GM23248 (cell line): Measurements from ENCODE around the gene SNTG2. TPM values are rescaled to one million over a fixed set of nuclear protein-coding genes. Genes with fewer than 3 reads are reported as not detected.
"Not testable (repeated sequence)": the region's sequence is repeated elsewhere in the genome, so short reads cannot be mapped to it uniquely, and the experiment has no call there.

Experiments used
- DNase-seq: peaks from one replicate; pipeline ENCODE4 v3.0.0-alpha.2; 2015
- H2AFZ ChIP-seq: fragments of 200-600 bp; sonication (generic); 2 replicates; pipeline ENCODE4 v1.6.1; 2016; ENCODE audit warnings: antibody characterized with exemption
- H3F3A ChIP-seq: fragments of 200-600 bp; sonication (generic); 2 replicates; pipeline ENCODE4 v1.6.1; 2016; ENCODE audit warnings: mild to moderate bottlenecking, antibody characterized with exemption, mixed run types; ENCODE audit not compliant: insufficient read depth
- H3K27ac ChIP-seq: fragments of 200-600 bp; sonication (generic); 2 replicates; pipeline ENCODE4 v1.5.1; 2016; ENCODE audit warnings: mild to moderate bottlenecking
- H3K27me3 ChIP-seq: fragments of 200-600 bp; sonication (generic); replicated peaks from 2 replicates; pipeline ENCODE4 v1.6.1; 2016; ENCODE audit warnings: mild to moderate bottlenecking; ENCODE audit not compliant: insufficient read depth
- H3K36me3 ChIP-seq: fragments of 200-600 bp; sonication (generic); 2 replicates; pipeline ENCODE4 v1.6.1; 2016; ENCODE audit warnings: low read depth, mild to moderate bottlenecking
- H3K4me1 ChIP-seq: fragments of 200-600 bp; sonication (generic); 2 replicates; pipeline ENCODE4 v1.6.1; 2016; ENCODE audit warnings: mild to moderate bottlenecking; ENCODE audit not compliant: insufficient read depth
- H3K4me2 ChIP-seq: fragments of 200-600 bp; sonication (generic); one replicate; pipeline ENCODE4 v1.6.1; 2016; ENCODE audit warnings: mild to moderate bottlenecking; ENCODE audit not compliant: unreplicated experiment
- H3K4me3 ChIP-seq: fragments of 200-600 bp; sonication (generic); 2 replicates; pipeline ENCODE4 v1.5.1; 2016; ENCODE audit warnings: mild to moderate bottlenecking
- H3K79me2 ChIP-seq: fragments of 200-600 bp; sonication (generic); 2 replicates; pipeline ENCODE4 v1.6.1; 2016; ENCODE audit warnings: mild to moderate bottlenecking; ENCODE audit not compliant: insufficient read depth
- H3K9ac ChIP-seq: fragments of 200-600 bp; sonication (generic); 2 replicates; pipeline ENCODE4 v1.6.1; 2016; ENCODE audit warnings: mild to moderate bottlenecking
- H3K9me2 ChIP-seq: fragments of 200-600 bp; sonication (generic); 2 replicates; pipeline ENCODE4 v1.6.1; 2016; ENCODE audit warnings: mixed run types, mild to moderate bottlenecking, moderate library complexity; ENCODE audit not compliant: insufficient read depth
- H3K9me3 ChIP-seq: fragments of 200-600 bp; sonication (generic); one replicate; pipeline ENCODE4 v1.6.1; 2017; ENCODE audit warnings: low read depth
- H4K20me1 ChIP-seq: fragments of 200-600 bp; sonication (generic); 2 replicates; pipeline ENCODE4 v1.6.0; 2016; ENCODE audit not compliant: insufficient read depth
- EZH2 ChIP-seq: fragments of 200-600 bp; sonication (generic); IDR thresholded peaks from 2 replicates; pipeline ENCODE4 v1.6.1; 2018; ENCODE audit warnings: antibody characterized with exemption, mild to moderate bottlenecking; ENCODE audit not compliant: insufficient read depth, poor library complexity, severe bottlenecking
- EZH2phosphoT487 ChIP-seq: fragments of 200-600 bp; sonication (generic); IDR thresholded peaks from 2 replicates; pipeline ENCODE4 v1.6.1; 2018; ENCODE audit warnings: antibody characterized with exemption, moderate library complexity, mild to moderate bottlenecking, low read depth; ENCODE audit not compliant: insufficient read depth
- WGBS, 2 experiments: methylation state at CpG; one replicate each; pipeline ENCODE4 v1.1.6; 2015 to 2017; ENCODE audit warnings: low lambda C conversion rate in 2 of 2, low coverage in 1 of 2; ENCODE audit errors: missing lambda C conversion rate in 2 of 2; 5-methylcytosine and 5-hydroxymethylcytosine counted together
- in situ Hi-C: fragments of 300-500 bp; cut with MboI; formaldehyde crosslinking; loops from 2 replicates; pipeline ENCODE4 v1.15.0; 2020
- polyA plus RNA-seq: library from polyadenylated mRNA; unstranded; fragments of >200 nt; fragmentation: Nextera tagmentation; extraction: Ambion mirVana; gene quantifications from 2 replicates; pipeline ENCODE4 v1.2.1, GENCODE V29; 2016
- total RNA-seq: library from RNA; depleted of rRNA; stranded (reverse); fragments of >200 nt; shearing (Covaris generic); gene quantifications from 2 replicates; pipeline ENCODE4 v1.2.3, GENCODE V29; 2014

The SNTG2 gene
- total and polyA plus RNA-seq, 2 experiments from 2014 or later = not detected

DNA sequence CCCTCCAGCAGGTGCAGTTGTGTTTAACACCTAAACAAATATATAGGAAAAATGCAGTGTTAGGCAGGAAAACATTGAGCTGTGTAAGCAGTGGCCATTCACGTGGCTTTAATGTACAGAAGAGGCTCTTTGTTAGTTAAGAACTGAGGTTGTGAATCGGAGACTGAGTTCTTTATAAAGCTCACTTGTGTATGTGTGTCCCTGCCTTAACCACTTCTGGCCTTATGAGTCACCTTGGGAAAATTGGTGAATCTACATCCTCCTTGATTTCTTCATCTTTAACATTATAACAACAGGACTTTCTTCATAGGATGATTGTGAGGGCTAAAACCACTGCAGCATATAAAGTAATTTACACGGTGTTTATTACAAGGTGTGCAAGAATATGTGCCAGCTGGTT lies 274.3 kb downstream of the SNTG2 start:
- no peaks in the 10 kb centered on the region for H3K36me3 ChIP-seq
- WGBS, 2 experiments = 39 to 40% methylated on average over 3 of the region's 3 CpGs
- no peak overlapping the region for H3K4me3 ChIP-seq
- no peaks in the 10 kb centered on the region for H3F3A ChIP-seq
- no peaks in the 10 kb centered on the region for H3K27me3 ChIP-seq
- H3K9ac ChIP-seq = no peak overlapping the region
- H3K79me2 ChIP-seq = no peaks in the 10 kb centered on the region
- H3K9me3 ChIP-seq = no peaks in the 10 kb centered on the region
- no peak for DNase-seq
- H4K20me1 ChIP-seq = no peaks in the 10 kb centered on the region
- H3K9me2 ChIP-seq = no peaks in the 10 kb centered on the region
- no peak overlapping the region for H3K27ac ChIP-seq
- no peak overlapping the region for H2AFZ ChIP-seq
- no peaks in the 10 kb centered on the region for H3K4me1 ChIP-seq
- TF ChIP-seq EZH2 (no peak), EZH2phosphoT487 (no peak)
- H3K4me2 ChIP-seq = no peak overlapping the region
- in situ Hi-C loops = no loop called here

DNA sequence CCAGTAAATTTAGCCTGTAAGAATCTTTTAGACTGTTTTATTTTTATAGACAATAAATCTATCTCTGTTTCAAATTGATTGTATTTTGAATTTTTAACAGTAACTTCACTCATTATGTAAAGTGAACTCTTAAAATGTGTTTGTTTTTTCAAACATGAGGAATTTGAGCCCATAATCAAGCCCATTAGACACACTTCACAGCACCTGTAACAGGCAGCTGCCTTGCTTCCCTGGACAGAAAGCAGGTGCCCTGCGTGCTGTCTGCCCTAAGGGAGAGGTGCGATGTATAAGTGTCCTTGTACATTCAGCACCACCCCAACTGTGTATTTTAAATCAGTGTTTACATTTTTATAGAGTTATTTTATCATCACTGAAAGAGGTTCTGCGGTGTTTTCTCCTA lies 276.1 kb downstream of the SNTG2 start:
- Histone ChIP-seq H4K20me1 (no peaks in the 10 kb centered on the region), H3K27me3 (no peaks in the 10 kb centered on the region), H3K4me1 (no peaks in the 10 kb centered on the region), H3K9me2 (no peaks in the 10 kb centered on the region), H3K36me3 (no peaks in the 10 kb centered on the region), H3K79me2 (no peaks in the 10 kb centered on the region), H2AFZ (no peak overlapping the region), H3K9ac (no peak overlapping the region), H3F3A (no peaks in the 10 kb centered on the region), H3K9me3 (no peaks in the 10 kb centered on the region), H3K4me2 (no peak overlapping the region), H3K4me3 (no peak overlapping the region), H3K27ac (no peak overlapping the region)
- TF ChIP-seq EZH2phosphoT487 = no peak
- TF ChIP-seq EZH2 = no peak
- DNase-seq = no peak
- 42 to 49% methylated on average over 3 of the region's 3 CpGs for WGBS, 2 experiments
- in situ Hi-C loops = no loop called here

- TF ChIP-seq EZH2 (no peak), EZH2phosphoT487 (no peak)
- Histone ChIP-seq H3K9me2 (no peaks in the 10 kb centered on the region), H3K27me3 (no peaks in the 10 kb centered on the region), H4K20me1 (no peaks in the 10 kb centered on the region), H3K9ac (no peak overlapping the region), H3K9me3 (no peaks in the 10 kb centered on the region), H3K79me2 (no peaks in the 10 kb centered on the region), H3K4me2 (no peak overlapping the region), H3K4me3 (no peak overlapping the region), H3K27ac (no peak overlapping the region), H3F3A (no peaks in the 10 kb centered on the region), H3K4me1 (no peaks in the 10 kb centered on the region), H3K36me3 (no peaks in the 10 kb centered on the region), H2AFZ (no peak overlapping the region)
- WGBS, 2 experiments = 37 to 41% methylated on average over 19 of the region's 19 CpGs
- in situ Hi-C loops = no loop called here
- no peak for DNase-seq
Measured at GRCh38 chr2:1227274-1227900, 276.7 kb downstream of the SNTG2 start.

DNA sequence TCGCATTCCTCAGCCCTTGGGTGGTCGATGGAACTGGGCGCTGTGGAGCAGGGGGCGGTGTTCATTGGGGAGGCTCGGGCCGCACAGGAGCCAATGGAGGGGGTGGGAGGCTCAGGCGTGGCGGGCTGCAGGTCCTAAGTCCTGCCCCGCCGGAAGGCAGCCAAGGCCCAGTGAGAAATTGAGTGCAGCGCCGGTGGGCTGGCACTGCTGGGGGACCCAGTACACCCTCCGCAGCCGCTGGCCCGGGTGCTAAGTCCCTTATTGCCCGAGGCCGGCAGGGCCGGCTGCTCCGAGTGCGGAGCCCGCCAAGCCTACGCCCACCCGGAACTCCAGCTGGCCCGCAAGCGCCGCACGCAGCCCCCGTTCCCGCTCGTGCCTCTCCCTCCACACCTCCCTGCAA lies 278.9 kb downstream of the SNTG2 start:
- H3K9ac ChIP-seq, H3F3A ChIP-seq, H3K27ac ChIP-seq, H3K27me3 ChIP-seq, H3K9me2 ChIP-seq, H3K4me3 ChIP-seq, H3K79me2 ChIP-seq, H3K4me2 ChIP-seq, H3K4me1 ChIP-seq, H3K9me3 ChIP-seq, H4K20me1 ChIP-seq, H2AFZ ChIP-seq, H3K36me3 ChIP-seq, in situ Hi-C loops, DNase-seq: not testable (repeated sequence)
- 78 to 80% methylated on average over 17 to 30 of the region's 30 CpGs for WGBS, 2 experiments
